HL-60 (cell line): ENCODE data around the gene HOXA11.

ENCODE experiments used
- DNase-seq, 2 experiments: peaks; one replicate each; pipeline ENCODE4 v3.0.0-alpha.2; 2010 to 2020; ENCODE audit warnings: low read depth in 1 of 2, low spot score in 1 of 2
- H3K27ac ChIP-seq: fragments of 250-450 bp; sonication (Bioruptor Pico); replicated peaks from 2 replicates; pipeline ENCODE4 v1.5.1; 2020; ENCODE audit warnings: mild to moderate bottlenecking, moderate library complexity
- H3K27me3 ChIP-seq: fragments of 250-450 bp; sonication (Bioruptor Pico); 2 replicates; pipeline ENCODE4 v1.5.1; 2021; ENCODE audit warnings: mild to moderate bottlenecking, moderate library complexity; ENCODE audit not compliant: insufficient read depth, poor library complexity, severe bottlenecking
- H3K4me3 ChIP-seq: replicated peaks from 2 replicates; pipeline ENCODE4 v1.5.1; 2011; ENCODE audit warnings: mild to moderate bottlenecking, control low read depth, low read length; ENCODE audit not compliant: insufficient read depth
- GABPA ChIP-seq: IDR thresholded peaks from 2 replicates; pipeline ENCODE4 v1.6.1; 2012; ENCODE audit warnings: low read depth
- POLR2AphosphoS5 ChIP-seq: IDR thresholded peaks from 2 replicates; pipeline ENCODE4 v1.6.1; 2012; ENCODE audit warnings: low read depth
- REST ChIP-seq: IDR thresholded peaks from 2 replicates; pipeline ENCODE4 v1.6.1; 2012; ENCODE audit warnings: low read depth; ENCODE audit not compliant: insufficient replicate concordance
- SPI1 ChIP-seq: IDR thresholded peaks from 2 replicates; pipeline ENCODE4 v1.6.1; 2012; ENCODE audit warnings: low read depth, mild to moderate bottlenecking, borderline replicate concordance
- TF ChIP-seq, protein P1 (sequence below): IDR thresholded peaks from one replicate; pipeline ENCODE4 v1.5.1; 2011; ENCODE audit warnings: low read length, control low read depth, inconsistent platforms; ENCODE audit not compliant: insufficient read depth

Gene HOXA11

GRCh38 chr7:27150568-27151340, 34.3 kb downstream of the HOXA11 start:
- DNase-seq = peak in 1 of 2 experiments; percentile 60
- H3K27ac ChIP-seq = no peak overlapping the region
- TF ChIP-seq POLR2AphosphoS5 = 0 out of 2 replicates have a peak, but pooled peaks have one; percentile 21
- TF ChIP-seq REST = peak; percentile 84
- TF ChIP-seq, protein P1, sequence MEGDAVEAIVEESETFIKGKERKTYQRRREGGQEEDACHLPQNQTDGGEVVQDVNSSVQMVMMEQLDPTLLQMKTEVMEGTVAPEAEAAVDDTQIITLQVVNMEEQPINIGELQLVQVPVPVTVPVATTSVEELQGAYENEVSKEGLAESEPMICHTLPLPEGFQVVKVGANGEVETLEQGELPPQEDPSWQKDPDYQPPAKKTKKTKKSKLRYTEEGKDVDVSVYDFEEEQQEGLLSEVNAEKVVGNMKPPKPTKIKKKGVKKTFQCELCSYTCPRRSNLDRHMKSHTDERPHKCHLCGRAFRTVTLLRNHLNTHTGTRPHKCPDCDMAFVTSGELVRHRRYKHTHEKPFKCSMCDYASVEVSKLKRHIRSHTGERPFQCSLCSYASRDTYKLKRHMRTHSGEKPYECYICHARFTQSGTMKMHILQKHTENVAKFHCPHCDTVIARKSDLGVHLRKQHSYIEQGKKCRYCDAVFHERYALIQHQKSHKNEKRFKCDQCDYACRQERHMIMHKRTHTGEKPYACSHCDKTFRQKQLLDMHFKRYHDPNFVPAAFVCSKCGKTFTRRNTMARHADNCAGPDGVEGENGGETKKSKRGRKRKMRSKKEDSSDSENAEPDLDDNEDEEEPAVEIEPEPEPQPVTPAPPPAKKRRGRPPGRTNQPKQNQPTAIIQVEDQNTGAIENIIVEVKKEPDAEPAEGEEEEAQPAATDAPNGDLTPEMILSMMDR = peak; percentile 55
- no peak for TF ChIP-seq SPI1
- no peak for TF ChIP-seq GABPA
- H3K27me3 ChIP-seq = peaks cover 59% of the 10 kb centered on the region
- peak overlapping the region; percentile 44 for H3K4me3 ChIP-seq

DNA sequence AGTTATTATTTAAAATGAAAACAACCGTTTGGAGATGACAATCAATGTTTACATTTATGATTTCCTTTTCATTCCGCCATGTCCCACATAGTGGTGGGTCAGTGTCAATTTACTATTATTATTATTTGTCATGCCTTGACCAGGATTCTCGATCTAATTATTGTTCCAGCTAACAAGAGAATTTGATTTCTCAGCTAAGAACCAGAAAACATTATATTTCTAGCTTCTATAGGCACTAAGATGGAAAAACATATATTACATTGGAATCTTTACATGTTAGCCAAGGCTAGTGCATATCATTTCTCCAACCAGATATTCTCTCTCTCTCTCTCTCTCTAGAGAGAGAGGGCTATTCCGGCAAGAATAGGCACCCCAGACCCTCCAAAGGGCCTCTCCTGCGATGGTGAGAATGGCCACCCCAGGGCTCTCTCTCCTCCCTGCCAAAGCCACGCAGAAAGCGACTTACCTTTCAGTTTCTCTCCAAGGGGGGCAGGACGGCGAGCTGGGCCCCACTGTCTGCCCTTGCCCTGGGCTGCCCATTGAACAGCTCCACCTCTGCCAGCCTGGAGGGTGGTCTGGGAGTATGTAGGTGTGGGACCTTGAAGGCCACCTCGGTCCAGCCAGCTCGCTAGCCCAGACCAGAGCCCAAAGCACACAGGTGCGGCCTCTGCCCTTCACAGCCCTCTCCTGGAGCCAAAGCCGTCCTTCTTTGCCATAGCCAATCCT, 35.0 kb downstream of the HOXA11 start:
- H3K27me3 ChIP-seq = peaks cover 53% of the 10 kb centered on the region

GRCh38 chr7:27148756-27149641, 36.0 kb downstream of the HOXA11 start:
- Histone ChIP-seq H3K27me3 (peaks cover 43% of the 10 kb centered on the region), H3K4me3 (no peak overlapping the region), H3K27ac (no peak overlapping the region)
- no peak for DNase-seq
- TF ChIP-seq REST (no peak), SPI1 (no peak), POLR2AphosphoS5 (no peak), GABPA (no peak)
- TF ChIP-seq, protein P1 = no peak

More for the DNA sequence above, 35.0 kb downstream of the HOXA11 start:
- no peak overlapping the region for H3K27ac ChIP-seq
- no peak overlapping the region; the same call in 1 of the 2 replicates for H3K4me3 ChIP-seq
- TF ChIP-seq SPI1 (no peak), POLR2AphosphoS5 (no peak), GABPA (no peak)
- TF ChIP-seq, protein P1 = no peak
- DNase-seq = no peak
